HG03066 (cell line): ENCODE measurements around the gene CCL2.
"Not testable (repeated sequence)": the region's sequence is repeated elsewhere in the genome, so short reads cannot be mapped to it uniquely, and the experiment has no call there.

Source experiments
- ATAC-seq: cut with Tn5 transposase; IDR thresholded peaks from one replicate; pipeline ENCODE4 v1.9.1; 2021; ENCODE audit warnings: low read depth; ENCODE audit not compliant: unreplicated experiment

CCL2 gene

DNA sequence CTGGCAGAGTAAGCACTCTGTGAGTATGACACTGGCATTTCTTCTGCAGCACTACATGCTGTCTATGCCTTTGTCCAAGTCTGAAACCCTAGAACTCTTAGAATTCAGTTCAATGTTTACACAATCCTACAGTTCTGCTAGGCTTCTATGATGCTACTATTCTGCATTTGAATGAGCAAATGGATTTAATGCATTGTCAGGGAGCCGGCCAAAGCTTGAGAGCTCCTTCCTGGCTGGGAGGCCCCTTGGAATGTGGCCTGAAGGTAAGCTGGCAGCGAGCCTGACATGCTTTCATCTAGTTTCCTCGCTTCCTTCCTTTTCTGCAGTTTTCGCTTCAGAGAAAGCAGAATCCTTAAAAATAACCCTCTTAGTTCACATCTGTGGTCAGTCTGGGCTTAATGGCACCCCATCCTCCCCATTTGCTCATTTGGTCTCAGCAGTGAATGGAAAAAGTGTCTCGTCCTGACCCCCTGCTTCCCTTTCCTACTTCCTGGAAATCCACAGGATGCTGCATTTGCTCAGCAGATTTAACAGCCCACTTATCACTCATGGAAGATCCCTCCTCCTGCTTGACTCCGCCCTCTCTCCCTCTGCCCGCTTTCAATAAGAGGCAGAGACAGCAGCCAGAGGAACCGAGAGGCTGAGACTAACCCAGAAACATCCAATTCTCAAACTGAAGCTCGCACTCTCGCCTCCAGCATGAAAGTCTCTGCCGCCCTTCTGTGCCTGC is at the start of gene CCL2:
TSS of gene CCL2 (plus strand) at position 635 of the 730 bp plus-strand sequence. CDS start at position 700, 65 bp downstream.
- no peak for ATAC-seq

DNA sequence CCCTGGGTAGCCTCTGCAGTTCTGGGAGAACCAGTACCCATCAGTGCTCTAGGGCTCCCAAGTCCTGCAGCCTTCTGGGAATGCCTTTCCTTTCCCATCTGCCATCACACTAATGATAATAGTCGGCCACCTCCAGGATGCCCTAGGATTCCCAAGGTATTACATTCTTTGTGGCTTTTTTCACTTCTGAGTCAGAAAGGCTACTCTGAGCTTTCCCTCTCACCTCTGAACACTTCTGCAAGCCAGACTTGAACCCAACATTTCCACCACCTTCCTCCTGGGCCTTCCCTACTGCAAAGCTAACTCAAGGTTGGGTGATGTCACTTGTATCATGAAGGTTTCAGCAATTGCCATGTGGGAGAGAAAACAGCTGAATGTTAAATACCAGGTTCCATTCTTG is 49.7 kb upstream of the CCL2 start:
- ATAC-seq: no peak

DNA sequence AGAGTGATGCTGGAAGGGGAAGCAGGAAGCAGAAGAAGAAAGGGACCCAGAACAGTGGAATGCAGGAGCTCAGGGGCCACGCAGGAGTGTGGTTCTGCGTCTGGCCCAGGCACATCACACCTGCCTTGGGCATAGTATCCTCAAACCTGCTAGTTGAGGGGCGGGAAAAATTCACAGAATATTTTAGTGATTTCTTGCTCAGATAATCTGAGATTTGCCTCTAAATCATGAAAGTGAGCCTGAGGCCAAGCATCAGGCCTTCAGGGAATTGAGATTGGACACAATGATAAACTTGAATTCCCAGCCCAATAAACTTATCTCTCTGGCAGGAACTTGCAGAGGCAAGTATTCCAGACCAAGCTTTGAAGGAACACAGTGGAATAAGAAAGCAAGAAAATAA is 48.5 kb upstream of the CCL2 start:
- no peak for ATAC-seq

DNA sequence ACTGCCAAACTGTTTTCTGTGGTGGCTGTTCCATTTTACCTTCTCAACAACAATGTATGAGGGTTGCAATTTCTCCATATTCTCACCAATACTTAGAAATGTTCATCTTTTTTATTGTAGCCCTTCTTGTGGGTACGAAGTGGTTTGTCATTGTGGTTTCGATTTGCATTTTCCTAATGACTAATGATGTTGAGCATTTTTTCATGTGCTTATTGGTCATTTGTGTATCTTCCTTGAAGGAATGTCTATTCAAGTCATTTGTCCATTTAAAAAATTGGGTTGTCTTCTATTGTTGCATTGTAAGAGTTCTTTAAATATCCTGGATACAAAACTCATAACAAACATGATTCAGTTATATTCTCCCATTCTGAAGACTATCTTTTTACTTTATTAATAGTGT is 47.5 kb upstream of the CCL2 start:
- no peak for ATAC-seq

DNA sequence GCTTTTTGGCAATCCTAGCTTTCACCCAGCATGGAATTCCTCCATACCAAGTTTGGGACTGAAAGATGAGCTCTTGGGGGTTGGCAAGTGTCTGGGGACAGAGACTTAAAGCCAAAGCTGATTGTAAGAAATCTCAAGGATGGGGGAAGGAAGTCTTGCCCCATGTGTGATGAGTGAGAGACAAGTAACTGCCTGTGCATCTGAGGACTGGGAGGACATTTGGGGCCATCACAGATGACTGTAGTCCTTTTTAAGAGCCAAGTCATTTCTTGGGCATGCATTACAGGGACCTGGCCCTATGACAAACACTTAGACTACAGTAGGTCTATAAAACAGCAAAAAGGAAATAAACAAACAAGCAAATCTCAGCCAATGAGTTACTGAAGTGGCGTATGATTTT is 36.3 kb upstream of the CCL2 start:
- no peak for ATAC-seq

DNA sequence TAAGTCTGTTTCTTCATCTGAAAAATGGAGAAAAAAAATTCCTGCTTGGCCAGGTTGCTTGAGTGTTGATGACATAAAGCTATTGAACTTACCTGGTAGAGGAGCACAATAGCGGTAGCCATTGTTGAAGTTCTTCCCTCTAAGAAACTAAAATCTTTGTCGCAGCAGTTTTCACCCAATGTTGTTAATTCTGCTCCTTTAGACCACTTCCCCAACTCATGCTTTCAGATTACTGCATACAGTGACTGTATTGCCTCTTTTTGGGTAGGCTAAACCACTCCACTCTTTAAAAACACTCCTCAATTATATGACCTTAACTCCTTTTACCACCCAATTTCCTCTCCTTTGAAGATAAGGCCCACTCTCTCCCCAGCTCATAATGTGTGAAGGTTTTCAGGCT is 35.7 kb upstream of the CCL2 start:
- ATAC-seq: no peak

DNA sequence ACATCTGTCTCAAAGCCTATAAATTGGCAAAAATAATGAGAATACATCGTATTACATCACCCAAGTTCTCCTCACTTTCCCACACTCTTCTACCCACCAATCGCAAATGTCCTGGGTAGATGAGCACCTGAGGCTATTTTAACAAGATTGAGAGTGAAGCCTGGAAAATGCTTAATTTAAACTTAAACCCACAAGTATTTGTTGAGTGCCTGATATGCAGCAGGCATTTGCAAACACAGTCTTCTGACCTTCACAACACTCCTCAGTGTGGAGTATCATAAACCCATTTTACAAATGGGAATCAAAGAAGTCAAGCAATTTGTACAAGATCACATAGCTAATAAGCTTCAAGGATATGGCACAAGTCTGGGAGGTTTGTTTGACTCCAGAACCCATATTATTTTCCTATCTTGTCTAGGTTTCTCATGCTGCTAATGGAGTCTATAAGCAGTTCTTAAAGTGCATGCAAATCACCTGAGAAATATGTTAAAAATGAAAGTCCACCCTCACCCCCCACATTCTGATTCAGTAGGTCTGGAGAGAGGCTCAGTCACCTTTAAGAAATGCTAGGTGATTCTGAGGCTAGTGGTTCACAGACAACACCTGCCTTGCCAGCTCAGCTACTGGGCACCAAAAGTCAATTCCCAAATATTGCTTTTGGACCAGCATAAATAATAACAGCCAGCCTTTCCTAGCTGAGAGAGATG is 34.9 kb upstream of the CCL2 start:
- no peak for ATAC-seq

DNA sequence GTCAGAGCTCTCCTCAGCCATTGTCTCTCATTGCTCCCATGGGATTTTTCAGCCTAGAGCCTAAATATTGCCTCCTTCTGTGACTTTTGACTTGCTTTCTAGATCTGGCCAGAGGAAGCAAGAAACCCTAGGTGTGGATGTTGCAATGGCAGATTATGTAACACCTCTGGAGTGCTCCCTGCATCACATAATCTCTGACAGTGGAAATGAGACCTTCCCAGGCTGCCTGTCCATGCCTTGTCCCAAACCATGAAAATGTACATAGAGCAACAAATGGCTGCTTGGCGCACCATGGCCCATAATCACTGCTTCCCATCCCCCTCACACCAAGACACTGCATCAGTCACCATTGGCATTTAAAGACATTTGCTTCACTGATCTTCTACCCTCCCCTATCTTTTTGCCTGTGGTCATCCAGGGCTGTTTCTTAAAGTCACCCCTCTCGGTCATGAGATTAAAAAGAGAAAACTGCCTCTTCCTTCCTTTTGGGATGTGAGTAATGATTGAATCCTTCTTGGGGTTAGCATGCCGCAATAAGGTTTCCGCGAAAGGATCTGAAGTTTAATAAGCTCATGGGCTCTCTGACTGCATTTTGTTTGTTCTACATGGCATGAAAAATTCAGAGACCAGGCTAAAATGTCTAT is 34.2 kb upstream of the CCL2 start:
- no peak for ATAC-seq

DNA sequence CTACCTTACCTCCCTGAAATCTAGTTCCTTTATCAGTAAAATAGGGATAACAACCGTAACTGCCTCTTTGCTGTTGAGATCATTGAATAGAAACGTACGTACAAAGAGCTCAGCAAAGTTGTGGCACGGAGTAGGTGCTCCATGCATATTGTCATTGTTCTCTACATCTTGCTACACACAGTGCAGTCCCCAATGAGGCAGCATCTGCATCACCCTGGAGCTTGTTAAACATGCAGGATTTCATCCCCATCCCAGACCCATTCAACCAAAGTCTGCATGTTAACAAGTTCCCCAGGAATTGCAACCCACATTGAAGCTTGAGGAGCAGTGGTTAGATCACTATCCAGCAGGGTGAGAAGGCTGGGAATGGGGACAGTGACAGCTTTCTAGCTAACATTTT is 33.7 kb upstream of the CCL2 start:
- no peak for ATAC-seq

DNA sequence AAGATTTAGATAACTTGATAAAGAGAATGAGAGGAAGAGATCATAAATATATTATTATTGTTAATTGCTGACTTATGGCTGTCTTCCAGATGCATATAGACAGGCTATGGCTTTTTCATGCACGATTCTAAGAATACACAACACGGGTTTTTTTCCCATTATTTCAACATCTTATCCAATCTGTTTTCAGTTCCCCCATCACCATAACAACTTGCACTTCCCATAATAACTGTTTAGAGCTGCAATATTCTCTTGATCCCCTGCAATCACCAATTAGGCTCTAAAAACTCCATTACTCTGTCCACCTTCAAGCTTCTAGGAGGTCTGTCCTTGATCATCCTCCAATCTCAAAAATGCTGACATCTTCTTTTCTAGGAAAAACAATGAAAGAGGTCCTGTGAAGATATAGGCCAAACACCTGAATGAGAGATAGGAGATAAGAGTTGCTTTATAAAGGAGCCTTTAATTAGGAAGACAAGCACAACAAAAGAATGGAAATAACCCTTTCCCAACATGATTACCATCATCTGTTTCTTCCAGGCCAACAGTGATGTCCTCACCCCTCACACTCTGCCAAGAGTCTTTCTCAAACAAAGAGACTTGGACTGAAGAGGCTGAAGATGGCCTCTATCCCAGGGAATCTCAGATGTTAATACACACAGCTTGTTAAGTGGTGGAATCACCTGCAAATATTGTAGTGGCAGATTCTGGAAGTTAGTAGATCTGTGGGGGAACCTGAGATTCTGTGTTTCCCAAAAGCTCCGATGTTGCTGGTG is 32.2 kb upstream of the CCL2 start:
- no peak for ATAC-seq

DNA sequence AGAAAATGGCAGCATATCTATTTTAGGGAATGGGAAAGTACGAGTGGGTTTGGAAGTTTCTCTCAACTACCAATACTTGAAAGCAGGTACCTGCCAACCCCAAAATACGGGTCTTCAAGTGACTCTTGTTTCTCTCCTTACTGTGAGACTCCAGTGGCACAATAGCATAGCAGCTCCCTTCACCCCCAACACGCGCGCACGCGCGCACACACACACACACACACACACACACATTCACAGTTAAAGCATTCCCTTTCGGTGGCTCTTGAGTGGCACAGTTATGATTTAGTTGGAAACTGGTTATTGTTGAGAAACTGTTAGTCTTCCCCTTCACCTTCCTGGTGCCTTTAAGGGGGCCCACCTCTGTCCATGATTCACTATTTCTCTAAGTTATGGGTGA is 30.0 kb upstream of the CCL2 start:
- no peak for ATAC-seq

DNA sequence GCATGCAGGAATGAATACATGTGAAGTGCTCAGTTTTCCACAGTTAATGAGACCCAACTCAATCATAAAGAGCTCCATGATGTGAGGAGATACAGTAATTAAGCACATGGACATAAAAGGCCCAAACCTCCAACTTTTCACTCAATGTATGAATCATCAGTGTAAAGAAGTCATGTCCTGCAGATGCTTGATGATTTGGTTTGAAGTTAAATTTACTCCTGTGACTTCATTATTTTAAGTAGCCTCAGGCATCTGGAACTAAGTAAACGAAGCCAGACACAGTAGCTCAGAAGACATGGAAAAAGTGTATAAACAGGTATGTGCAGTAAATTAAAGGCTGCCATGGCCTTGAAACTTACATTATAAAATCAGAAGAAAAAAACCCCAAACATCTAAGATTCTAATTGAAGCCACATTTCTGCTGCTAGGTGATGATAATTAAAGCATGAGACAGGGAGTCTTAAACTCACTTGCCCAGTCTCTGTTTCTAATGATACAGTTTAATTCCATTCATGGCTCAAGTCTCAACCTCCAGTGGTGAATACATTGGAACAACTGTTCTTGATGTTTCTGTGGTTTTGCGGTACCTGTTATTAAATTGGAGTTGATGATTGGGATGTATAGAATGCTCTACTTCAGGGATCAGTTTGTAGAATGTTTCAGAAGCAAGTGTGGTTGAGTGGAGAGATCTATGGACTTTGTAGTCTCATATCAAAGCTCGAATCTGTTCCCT is 28.9 kb upstream of the CCL2 start:
- ATAC-seq: no peak

DNA sequence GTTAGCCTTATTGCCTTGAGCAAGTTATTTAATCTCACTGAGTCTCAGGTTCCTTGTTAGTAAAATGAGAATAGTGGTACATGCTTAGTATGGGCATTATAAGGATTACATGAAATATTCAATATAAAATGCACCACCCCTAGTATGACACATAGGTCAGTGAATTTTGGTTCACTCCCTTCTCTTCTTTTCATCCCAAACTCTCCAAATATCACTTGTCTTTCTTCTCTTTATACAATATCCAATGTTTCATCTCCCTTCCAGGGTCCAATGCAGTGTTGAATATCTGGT is 28.4 kb upstream of the CCL2 start:
- ATAC-seq: no peak

DNA sequence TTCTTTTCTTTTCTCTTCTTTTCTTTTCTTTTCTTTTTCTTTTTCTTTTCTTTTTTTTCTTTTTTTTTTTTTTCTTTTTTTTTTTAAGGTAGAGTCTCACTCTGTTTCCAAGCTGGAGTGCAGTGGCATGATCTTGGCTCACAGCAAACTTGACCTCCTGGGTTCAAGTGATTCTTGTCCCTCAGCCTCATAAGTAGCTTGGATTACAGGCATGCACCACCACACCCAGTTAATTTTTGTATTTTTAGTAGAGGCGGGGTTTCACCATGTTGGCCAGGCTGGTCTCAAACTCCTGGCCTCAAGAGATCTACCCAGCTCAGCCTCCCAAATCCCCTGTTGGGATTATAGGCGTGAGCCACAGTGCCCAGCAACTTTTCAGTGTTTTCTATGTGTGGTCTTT is 27.8 kb upstream of the CCL2 start:
- ATAC-seq: not testable (repeated sequence)

DNA sequence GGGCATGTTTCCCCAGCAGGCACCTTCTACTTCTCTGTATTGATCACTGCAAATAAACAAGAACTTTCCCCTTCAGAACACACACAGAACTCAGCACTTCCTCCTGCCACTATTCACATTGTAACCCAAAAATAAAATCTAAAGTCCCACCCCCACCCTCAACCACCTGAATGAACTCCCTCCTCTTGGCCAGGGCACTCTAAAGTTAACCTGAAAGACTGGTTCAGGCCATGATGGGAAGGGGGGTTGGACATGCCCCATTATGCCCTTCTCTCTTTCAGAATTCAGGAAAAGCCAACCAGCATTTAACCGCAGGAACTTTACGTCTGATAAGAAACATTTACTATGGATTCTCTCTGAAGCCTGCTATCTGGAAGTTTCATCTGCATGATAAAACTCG is 27.4 kb upstream of the CCL2 start:
- no peak for ATAC-seq

DNA sequence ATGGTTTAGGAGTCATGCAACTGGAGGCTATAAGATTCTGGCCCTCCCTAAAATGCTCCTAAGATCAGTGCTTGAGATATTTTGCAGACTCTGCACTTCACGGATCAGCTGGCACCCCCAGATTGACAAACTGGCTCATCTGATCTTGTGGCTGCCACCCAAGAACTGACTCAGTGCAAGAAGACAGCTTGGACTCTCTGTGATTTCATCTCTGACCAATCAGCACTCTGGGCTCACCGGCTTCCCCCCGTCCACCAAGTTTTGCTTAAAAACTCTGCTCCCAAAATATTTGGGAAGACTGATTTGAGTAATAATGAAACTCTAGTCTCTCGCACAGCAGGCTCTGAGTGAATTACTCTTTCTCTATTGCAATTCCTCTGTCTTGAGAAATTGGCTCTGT is 26.3 kb upstream of the CCL2 start:
- ATAC-seq: no peak

DNA sequence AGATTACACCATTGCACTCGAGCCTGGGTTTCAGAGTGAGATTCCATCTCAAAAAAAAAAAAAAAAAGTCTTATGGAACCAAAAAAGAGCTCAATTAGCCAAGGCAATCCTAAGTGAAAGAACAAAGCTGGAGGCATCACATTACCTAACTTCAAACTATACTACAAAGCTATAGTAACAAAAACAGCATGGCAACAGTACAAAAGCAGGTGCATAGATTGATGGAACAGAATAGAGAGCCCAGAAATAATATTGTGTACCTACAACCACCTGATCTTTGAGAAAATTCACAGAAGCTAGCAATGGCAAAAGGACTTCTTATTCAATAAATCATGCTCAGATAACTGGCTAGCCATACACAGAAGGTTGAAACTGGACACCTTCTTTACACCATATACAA is 24.7 kb upstream of the CCL2 start:
- ATAC-seq: no peak

DNA sequence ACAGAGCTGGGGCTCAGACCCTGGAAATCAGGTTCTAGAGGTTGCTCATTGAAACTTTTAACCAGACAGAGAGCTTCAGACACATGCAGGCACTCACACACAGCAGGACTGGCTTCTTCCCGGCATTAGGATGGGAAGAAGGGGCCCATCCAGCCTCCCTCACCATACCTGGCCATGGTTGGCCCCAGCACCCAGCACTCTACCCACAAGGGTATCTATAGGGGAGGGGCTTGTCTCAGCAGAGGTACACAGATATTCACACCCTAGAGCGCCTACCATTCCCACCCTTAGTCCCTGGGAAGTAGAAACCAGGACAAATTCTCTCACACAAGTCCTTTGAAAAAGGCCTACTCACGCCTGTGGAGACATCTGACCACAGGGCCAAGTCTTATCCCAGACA is 20.5 kb upstream of the CCL2 start:
- no peak for ATAC-seq

DNA sequence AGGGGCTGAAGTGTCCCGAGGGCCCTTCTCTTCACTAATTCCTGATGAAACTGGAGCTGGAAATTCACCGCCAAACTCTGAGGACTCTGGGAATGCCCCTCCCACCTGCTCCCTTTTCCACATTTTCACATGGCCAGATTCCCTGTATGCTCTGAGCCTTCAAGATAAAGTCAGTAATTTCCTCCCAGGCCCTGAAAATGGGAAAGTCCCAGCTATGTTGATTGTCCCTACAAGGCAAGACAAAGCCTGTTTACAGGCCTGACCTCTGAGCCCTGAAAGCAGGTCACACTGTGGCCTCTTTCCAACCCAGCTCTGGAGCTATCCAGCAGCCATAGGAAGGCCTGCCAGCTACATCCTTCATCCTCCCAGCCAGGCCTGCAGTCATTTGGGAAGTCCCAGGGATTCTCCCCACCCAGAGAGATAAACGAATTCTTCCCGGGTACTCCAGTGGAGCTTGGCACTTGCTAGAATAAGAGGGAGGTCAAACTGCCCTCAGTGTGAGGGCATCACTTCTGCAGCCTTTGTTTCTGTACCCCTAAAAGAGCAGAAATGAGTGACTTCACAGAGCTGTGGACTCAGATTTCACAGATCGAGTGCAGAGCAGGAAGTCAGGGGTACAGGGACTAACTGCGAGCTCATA is 19.6 kb upstream of the CCL2 start:
- ATAC-seq: no peak

DNA sequence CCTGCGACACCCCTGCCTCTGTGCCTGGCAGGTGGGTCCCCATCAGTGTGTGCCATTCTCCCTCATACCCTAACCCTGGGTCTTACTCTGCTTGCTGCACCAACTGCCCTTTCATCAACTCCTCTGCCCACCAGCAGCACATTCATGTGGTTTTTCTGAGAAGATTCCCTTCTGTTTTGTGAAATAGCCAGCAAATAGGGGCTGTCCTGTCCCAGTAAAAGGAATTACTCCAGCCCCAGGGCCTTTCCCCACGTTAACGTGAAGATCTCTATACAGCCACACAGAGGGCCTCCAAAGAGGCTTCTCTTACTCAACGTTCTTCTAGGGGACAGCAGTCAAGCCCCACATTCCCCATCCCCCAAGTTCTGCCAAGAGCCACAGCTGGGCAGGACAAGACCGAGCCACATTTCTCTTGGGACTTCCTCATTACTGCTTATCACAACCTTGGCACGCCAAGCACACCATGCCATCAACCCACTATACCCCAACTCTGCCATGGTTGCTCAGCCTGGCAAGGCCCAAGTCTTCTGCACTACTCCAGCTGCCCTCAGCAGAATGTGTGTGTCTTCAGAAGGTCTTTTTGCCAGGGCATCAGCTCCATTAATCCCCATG is 18.7 kb upstream of the CCL2 start:
- ATAC-seq: no peak
